Islet of Langerhans (tissue), 1 donor: ENCODE data around the gene WDR33.

Experiments used
- FAIRE-seq: peaks from one replicate; lab custom pipeline; 2011; peaks lifted over from hg19 to GRCh38; lab: Jason Lieb, UNC

WDR33 gene

GRCh38 chr2:127654838-127655175, 156.2 kb downstream of the WDR33 start:
- FAIRE-seq: no peak

- no peak for FAIRE-seq
Observed at GRCh38 chr2:127654084-127654837, 156.7 kb downstream of the WDR33 start.

GRCh38 chr2:127653421-127654083, 157.4 kb downstream of the WDR33 start:
- no peak for FAIRE-seq

GRCh38 chr2:127652786-127653357, 158.1 kb downstream of the WDR33 start:
- FAIRE-seq: no peak

- no peak for FAIRE-seq
Observed at GRCh38 chr2:127651971-127652550, 158.9 kb downstream of the WDR33 start.

- no peak for FAIRE-seq
Observed at GRCh38 chr2:127651381-127651809, 159.6 kb downstream of the WDR33 start.
